ENCODE data around the gene H2AZ1. TPM values are rescaled to one million over a fixed set of nuclear protein-coding genes. Genes with fewer than 3 reads are reported as not detected.

Gene H2AZ1
- total RNA-seq, 1 donor from 2014 or later: 322 TPM

DNA sequence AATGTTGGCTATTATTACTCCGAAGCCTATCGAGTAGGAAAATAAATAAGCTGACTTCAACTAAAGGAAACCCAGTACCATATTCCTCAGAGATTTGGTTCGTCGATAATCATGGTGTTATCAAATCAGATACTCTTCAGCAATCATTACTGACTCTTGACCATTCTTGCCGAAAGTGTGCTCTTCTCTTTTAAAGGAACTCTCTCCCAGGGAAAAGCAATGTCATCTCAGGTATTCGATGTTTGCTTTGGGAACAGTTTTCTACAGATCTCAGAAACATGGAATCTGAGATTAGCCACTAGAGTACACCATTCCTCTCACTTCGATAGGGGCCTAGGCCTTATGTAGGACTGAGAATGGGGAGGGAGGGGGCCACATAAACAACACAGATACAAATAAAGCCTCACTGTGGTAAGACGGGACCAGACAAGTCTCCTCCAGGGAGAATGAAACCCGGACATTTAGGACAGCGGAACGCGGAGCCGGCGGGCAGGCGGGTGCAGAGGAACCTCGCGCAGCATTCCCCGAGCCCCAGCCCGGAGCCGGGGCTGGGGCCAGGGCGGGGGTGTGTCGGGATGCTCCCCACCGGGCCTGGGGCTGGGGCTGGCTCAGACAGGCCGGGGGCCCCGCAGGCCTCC is 4.2 kb downstream of the H2AZ1 start:
- peak overlapping the region; percentile 99 for H3K4me3 Mint-ChIP-seq (ENCODE audit: low read depth)
- DNase-seq (ENCODE audit: low spot score, unreplicated experiment): peak; percentile 31

DNA sequence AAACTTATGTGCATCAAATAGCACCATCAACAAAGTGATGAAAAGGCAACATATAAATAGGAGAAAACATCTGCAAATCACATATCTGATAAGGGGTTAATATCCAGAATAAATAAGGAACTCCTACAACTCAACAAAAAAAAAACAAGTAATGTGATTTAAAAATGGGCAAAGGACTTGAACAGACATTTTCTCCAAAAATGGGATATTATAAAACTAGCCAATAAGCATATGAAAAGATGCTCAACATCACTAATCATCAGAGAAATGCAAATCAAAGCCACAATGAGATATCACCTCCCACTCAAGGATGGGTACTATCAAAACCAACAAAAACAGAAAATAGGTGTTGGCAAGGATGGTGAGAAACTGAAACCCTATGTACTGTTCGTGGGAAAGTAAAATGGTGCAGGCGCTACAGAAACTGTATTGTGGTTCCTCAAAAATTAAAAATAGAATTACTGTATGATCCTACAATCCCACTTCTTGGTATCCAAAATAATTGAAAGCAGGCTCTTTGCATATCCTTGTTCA is 6.1 kb downstream of the H2AZ1 start:
- H3K36me3 Mint-ChIP-seq (ENCODE audit: insufficient read depth): peaks cover 7% of the 10 kb centered on the region
- H3K27ac Mint-ChIP-seq: no peak overlapping the region

More for the DNA sequence above, 4.2 kb downstream of the H2AZ1 start:
- Mint-ChIP-seq H3K36me3 (ENCODE audit: insufficient read depth) (peaks cover 7% of the 10 kb centered on the region), H3K4me1 (ENCODE audit: low read depth) (peaks cover 19% of the 10 kb centered on the region), H3K9me3 (ENCODE audit: low read depth) (no peaks in the 10 kb centered on the region), H3K27ac (peak overlapping the region; percentile 99), H3K27me3 (no peaks in the 10 kb centered on the region)
- TF ChIP-seq, protein P1, sequence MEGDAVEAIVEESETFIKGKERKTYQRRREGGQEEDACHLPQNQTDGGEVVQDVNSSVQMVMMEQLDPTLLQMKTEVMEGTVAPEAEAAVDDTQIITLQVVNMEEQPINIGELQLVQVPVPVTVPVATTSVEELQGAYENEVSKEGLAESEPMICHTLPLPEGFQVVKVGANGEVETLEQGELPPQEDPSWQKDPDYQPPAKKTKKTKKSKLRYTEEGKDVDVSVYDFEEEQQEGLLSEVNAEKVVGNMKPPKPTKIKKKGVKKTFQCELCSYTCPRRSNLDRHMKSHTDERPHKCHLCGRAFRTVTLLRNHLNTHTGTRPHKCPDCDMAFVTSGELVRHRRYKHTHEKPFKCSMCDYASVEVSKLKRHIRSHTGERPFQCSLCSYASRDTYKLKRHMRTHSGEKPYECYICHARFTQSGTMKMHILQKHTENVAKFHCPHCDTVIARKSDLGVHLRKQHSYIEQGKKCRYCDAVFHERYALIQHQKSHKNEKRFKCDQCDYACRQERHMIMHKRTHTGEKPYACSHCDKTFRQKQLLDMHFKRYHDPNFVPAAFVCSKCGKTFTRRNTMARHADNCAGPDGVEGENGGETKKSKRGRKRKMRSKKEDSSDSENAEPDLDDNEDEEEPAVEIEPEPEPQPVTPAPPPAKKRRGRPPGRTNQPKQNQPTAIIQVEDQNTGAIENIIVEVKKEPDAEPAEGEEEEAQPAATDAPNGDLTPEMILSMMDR (IDR thresholded peaks at IDR 0.05; ENCODE audit: unreplicated experiment): no peak

DNA sequence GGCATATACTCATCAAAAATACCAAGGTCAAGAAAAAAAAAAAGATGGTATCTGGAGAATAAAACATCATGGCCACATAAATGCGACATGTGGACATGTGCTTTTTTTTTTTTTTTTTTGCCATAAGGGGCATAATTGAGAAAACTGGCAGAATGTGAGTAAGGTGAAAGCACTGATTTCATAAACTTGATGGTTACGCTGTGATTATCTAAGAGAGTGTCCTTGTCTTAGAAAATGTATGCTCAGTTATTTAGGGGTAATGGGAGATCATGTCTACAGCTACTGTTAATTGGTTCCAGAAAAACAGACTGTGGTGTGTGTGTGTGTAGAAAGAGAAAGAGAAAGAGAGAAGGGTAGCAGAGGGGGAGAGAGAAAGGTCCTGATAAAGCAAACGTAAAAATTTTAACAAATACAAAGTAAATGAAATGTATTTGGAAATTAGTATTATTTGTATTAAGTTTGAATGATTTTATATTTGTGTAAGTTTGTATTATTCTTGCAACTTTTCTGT is 11.8 kb downstream of the H2AZ1 start:
- Mint-ChIP-seq H3K4me3 (ENCODE audit: low read depth) (no peak overlapping the region), H3K4me1 (ENCODE audit: low read depth) (no peaks in the 10 kb centered on the region), H3K36me3 (ENCODE audit: insufficient read depth) (peaks cover 28% of the 10 kb centered on the region), H3K27ac (no peak overlapping the region), H3K27me3 (no peaks in the 10 kb centered on the region), H3K9me3 (ENCODE audit: low read depth) (peaks cover 16% of the 10 kb centered on the region)
- no peak for DNase-seq (ENCODE audit: low spot score, unreplicated experiment)
- TF ChIP-seq, protein P1 (IDR thresholded peaks at IDR 0.05; ENCODE audit: unreplicated experiment): no peak

More for the DNA sequence above, 6.1 kb downstream of the H2AZ1 start:
- Mint-ChIP-seq H3K9me3 (ENCODE audit: low read depth) (no peaks in the 10 kb centered on the region), H3K4me1 (ENCODE audit: low read depth) (peaks cover 19% of the 10 kb centered on the region), H3K4me3 (ENCODE audit: low read depth) (peak overlapping the region; percentile 31), H3K27me3 (no peaks in the 10 kb centered on the region)
- DNase-seq (ENCODE audit: low spot score, unreplicated experiment): no peak
- TF ChIP-seq, protein P1 (IDR thresholded peaks at IDR 0.05; ENCODE audit: unreplicated experiment): no peak

DNA sequence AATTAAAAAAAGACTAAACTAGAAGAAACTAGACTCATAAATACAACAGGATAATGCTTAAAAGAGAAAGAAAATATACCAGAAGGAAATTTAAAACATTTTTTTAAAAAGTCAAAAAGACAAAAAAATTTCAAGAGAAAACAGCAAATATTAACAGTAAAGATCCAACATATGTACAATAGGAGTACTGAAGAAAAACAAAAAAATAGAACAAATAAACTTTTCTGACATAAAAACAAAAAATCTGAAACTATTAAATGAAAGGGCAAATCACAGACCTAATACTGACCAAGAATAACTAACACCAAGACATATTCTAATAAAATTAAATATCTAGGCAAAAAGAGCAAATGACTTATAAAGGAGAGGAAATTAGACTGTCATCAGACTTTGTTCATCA is 15.2 kb downstream of the H2AZ1 start:
- Mint-ChIP-seq H3K4me3 (ENCODE audit: low read depth) (no peak overlapping the region), H3K36me3 (ENCODE audit: insufficient read depth) (peaks cover 39% of the 10 kb centered on the region), H3K4me1 (ENCODE audit: low read depth) (no peaks in the 10 kb centered on the region), H3K27ac (no peak overlapping the region), H3K27me3 (no peaks in the 10 kb centered on the region), H3K9me3 (ENCODE audit: low read depth) (peaks cover 23% of the 10 kb centered on the region)
- DNase-seq (ENCODE audit: low spot score, unreplicated experiment): no peak
- TF ChIP-seq, protein P1 (IDR thresholded peaks at IDR 0.05; ENCODE audit: unreplicated experiment): no peak

GRCh38 chr4:99927566-99927965 is 22.5 kb downstream of the H2AZ1 start:
- Mint-ChIP-seq H3K36me3 (ENCODE audit: insufficient read depth) (peaks cover 10% of the 10 kb centered on the region), H3K9me3 (ENCODE audit: low read depth) (peaks cover 3% of the 10 kb centered on the region), H3K27me3 (no peaks in the 10 kb centered on the region), H3K27ac (no peak overlapping the region), H3K4me3 (ENCODE audit: low read depth) (no peak overlapping the region), H3K4me1 (ENCODE audit: low read depth) (no peaks in the 10 kb centered on the region)
- TF ChIP-seq, protein P1 (IDR thresholded peaks at IDR 0.05; ENCODE audit: unreplicated experiment): no peak
- no peak for DNase-seq (ENCODE audit: low spot score, unreplicated experiment)
